ENCODE measurements around the gene RETSAT. TPM values are rescaled to one million over a fixed set of nuclear protein-coding genes. Genes with fewer than 3 reads are reported as not detected.

Gene RETSAT
- total and polyA plus RNA-seq, 2 of the 4 experiments (the other 2 are of a cell fraction) = 25.6 to 32.3 TPM

DNA sequence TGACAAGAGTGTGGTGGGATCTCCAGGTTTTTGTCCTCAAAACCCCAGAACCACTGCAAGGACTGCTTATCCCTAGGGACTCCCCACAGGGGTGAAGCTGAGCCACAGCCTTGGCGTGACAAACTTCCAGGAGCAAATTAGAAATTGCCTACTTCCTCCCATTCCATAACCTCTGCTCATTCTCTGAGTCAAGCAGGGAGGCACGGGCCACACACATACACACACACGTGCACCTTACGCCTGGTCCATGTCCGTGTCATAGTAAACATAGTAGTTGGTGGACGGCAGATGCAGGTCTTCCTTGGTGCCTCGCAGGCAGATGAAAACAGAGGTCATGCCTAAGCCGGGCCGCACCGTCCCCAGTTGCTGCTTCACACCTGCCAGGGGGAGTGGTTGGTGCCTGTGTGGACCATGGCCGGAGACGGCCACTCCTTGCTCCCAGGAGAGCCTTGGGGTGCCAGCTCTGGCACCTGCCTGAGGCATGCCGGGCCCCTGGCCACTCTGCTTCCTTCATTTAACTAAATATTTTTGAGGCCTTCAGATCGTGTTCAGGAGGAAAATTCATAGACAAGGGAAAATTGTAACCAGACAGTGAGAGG lies 9.9 kb downstream of the RETSAT start:
- DNase-seq (no peak), ATAC-seq (ENCODE audit: low read depth) (no peak)
- no peaks in the 10 kb centered on the region for H3K79me1 ChIP-seq (ENCODE audit: low read depth in 1 of 2, low read length in 2 of 2)
- no peak overlapping the region for H2AK5ac ChIP-seq (ENCODE audit: low read depth, low read length)
- no peak overlapping the region for H3K4me3 ChIP-seq (ENCODE audit: insufficient read depth, low read depth, low read length)
- H2BK15ac ChIP-seq (ENCODE audit: low read depth, low read length) = no peak overlapping the region
- BruUV-seq (replicated peaks) = no TSS peak
- no peak overlapping the region for H2BK20ac ChIP-seq (ENCODE audit: low read depth, low read length)
- 89% methylated on average over 4 of the region's 14 CpGs; no CpG with 5 or more reads in 1 of the 2 experiments for WGBS, 2 experiments (ENCODE audit: extremely low coverage in 2 of 2, insufficient read length in 1 of 2)
- no peak overlapping the region for H3K4ac ChIP-seq (ENCODE audit: low read depth, low read length)
- no peak overlapping the region for H4K8ac ChIP-seq (ENCODE audit: low read depth in 2 of 2, low read length in 2 of 2)
- peaks cover 35% of the 10 kb centered on the region for H3K36me3 ChIP-seq (ENCODE audit: control insufficient read depth, insufficient read depth, low read length)
- no peak overlapping the region for H4K5ac ChIP-seq (ENCODE audit: low read depth, low read length)
- in situ Hi-C loops (cut with MboI; ENCODE audit: low sequenced_read_pairs) (no loop called here), intact Hi-C loops (cut with micrococcal nuclease) (no loop called here), dilution Hi-C loops (cut with HindIII; ENCODE audit: low sequenced_read_pairs, unreplicated experiment) (no loop called here)
- H3K27me3 ChIP-seq (ENCODE audit: control insufficient read depth, insufficient read depth, low read length) = no peaks in the 10 kb centered on the region
- no peak overlapping the region for H2BK120ac ChIP-seq (ENCODE audit: low read depth, low read length)
- H3K9ac ChIP-seq (ENCODE audit: low read depth, low read length) = no peak overlapping the region
- H2AFZ ChIP-seq (replicated peaks; ENCODE audit: low read length, poor library complexity) = no peak overlapping the region
- H3K56ac ChIP-seq (ENCODE audit: extremely low read depth, insufficient read depth, low read length) = no peak overlapping the region
- TF ChIP-seq RFX5 (IDR thresholded peaks at IDR 0.05; ENCODE audit: low read depth, low read length) = no peak
- no peak for TF ChIP-seq CEBPB (IDR thresholded peaks at IDR 0.05; ENCODE audit: low read depth, low read length)
- no peak for TF ChIP-seq RAD21 (IDR thresholded peaks at IDR 0.05; ENCODE audit: low read length)
- TF ChIP-seq, protein P1, sequence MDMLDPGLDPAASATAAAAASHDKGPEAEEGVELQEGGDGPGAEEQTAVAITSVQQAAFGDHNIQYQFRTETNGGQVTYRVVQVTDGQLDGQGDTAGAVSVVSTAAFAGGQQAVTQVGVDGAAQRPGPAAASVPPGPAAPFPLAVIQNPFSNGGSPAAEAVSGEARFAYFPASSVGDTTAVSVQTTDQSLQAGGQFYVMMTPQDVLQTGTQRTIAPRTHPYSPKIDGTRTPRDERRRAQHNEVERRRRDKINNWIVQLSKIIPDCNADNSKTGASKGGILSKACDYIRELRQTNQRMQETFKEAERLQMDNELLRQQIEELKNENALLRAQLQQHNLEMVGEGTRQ (IDR thresholded peaks at IDR 0.05; ENCODE audit: low read depth, low read length) = no peak
- TF ChIP-seq, protein P2, sequence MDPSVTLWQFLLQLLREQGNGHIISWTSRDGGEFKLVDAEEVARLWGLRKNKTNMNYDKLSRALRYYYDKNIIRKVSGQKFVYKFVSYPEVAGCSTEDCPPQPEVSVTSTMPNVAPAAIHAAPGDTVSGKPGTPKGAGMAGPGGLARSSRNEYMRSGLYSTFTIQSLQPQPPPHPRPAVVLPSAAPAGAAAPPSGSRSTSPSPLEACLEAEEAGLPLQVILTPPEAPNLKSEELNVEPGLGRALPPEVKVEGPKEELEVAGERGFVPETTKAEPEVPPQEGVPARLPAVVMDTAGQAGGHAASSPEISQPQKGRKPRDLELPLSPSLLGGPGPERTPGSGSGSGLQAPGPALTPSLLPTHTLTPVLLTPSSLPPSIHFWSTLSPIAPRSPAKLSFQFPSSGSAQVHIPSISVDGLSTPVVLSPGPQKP (IDR thresholded peaks at IDR 0.05; ENCODE audit: borderline replicate concordance, low read depth, low read length) = no peak
- no peak for TF ChIP-seq FOS (IDR thresholded peaks at IDR 0.05; ENCODE audit: low read depth, low read length)
- TF ChIP-seq NFE2L2 (IDR thresholded peaks at IDR 0.05; ENCODE audit: low read depth, low read length) = no peak
- no peak for TF ChIP-seq MXI1 (IDR thresholded peaks at IDR 0.05; ENCODE audit: borderline replicate concordance, low read depth, low read length)
- no peak for TF ChIP-seq RCOR1 (IDR thresholded peaks at IDR 0.05; ENCODE audit: insufficient replicate concordance, low read length)
- no peak for TF ChIP-seq MAZ (IDR thresholded peaks at IDR 0.05; ENCODE audit: borderline replicate concordance, low read depth, low read length)
- no peak for TF ChIP-seq POLR2A (IDR thresholded peaks at IDR 0.05; ENCODE audit: low read depth, low read length)
- no peak for TF ChIP-seq CHD1 (IDR thresholded peaks at IDR 0.05; ENCODE audit: low read depth, low read length)
- TF ChIP-seq BHLHE40 (IDR thresholded peaks at IDR 0.05; ENCODE audit: low read depth, low read length) = no peak
- TF ChIP-seq, protein P3, sequence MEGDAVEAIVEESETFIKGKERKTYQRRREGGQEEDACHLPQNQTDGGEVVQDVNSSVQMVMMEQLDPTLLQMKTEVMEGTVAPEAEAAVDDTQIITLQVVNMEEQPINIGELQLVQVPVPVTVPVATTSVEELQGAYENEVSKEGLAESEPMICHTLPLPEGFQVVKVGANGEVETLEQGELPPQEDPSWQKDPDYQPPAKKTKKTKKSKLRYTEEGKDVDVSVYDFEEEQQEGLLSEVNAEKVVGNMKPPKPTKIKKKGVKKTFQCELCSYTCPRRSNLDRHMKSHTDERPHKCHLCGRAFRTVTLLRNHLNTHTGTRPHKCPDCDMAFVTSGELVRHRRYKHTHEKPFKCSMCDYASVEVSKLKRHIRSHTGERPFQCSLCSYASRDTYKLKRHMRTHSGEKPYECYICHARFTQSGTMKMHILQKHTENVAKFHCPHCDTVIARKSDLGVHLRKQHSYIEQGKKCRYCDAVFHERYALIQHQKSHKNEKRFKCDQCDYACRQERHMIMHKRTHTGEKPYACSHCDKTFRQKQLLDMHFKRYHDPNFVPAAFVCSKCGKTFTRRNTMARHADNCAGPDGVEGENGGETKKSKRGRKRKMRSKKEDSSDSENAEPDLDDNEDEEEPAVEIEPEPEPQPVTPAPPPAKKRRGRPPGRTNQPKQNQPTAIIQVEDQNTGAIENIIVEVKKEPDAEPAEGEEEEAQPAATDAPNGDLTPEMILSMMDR (conservative IDR thresholded peaks at IDR 0.05; ENCODE audit: low read depth, low read length) = no peak
- TF ChIP-seq SMC3 (IDR thresholded peaks at IDR 0.05; ENCODE audit: low read depth, low read length) = no peak
- TF ChIP-seq MAFK (IDR thresholded peaks at IDR 0.05; ENCODE audit: low read depth, low read length) = no peak
- no peak overlapping the region for H3K27ac ChIP-seq (ENCODE audit: insufficient read depth, low read length)
- no peak overlapping the region for H4K91ac ChIP-seq (ENCODE audit: insufficient read depth, low read depth, low read length)
- H4K20me1 ChIP-seq (ENCODE audit: insufficient read depth, low read length) = no peaks in the 10 kb centered on the region
- no peak overlapping the region for H3K23ac ChIP-seq (ENCODE audit: low read depth, low read length)
- no peak overlapping the region for H2AK9ac ChIP-seq (replicated peaks; ENCODE audit: low read depth, low read length, poor library complexity)
- no peaks in the 10 kb centered on the region for H3K9me3 ChIP-seq (ENCODE audit: control insufficient read depth, insufficient read depth, low read length)
- POLR2A ChIA-PET (ENCODE audit: unreplicated experiment) = no interaction called here
- H3K4me1 ChIP-seq (ENCODE audit: control insufficient read depth, insufficient read depth, low read length) = no peaks in the 10 kb centered on the region
- CTCF ChIA-PET = interaction anchor here (1.0 kb wide), 1 partner anchor 11 kb away, joined by 3 read pairs; no protein-coding TSS in a partner anchor
- no peaks in the 10 kb centered on the region; the same call in 1 of the 2 replicates for H3K9me1 ChIP-seq (ENCODE audit: insufficient read depth, low read length)
- H2BK5ac ChIP-seq (ENCODE audit: low read depth, low read length, poor library complexity, severe bottlenecking) = no peak overlapping the region
- H3K18ac ChIP-seq (ENCODE audit: low read depth, low read length) = no peak overlapping the region
- H3K14ac ChIP-seq (replicated peaks; ENCODE audit: low read depth, low read length) = no peak overlapping the region
- no peak overlapping the region for H3K4me2 ChIP-seq (ENCODE audit: low read depth, low read length)

Measured in IMR-90 (cell line).